Hematopoietic multipotent progenitor cell treated with erythropoietin and hydrocortisone succinate and interleukin-3 and kit ligand, for 4 days (in vitro differentiated cells): ENCODE measurements around the gene OLFML1.
"Not testable (repeated sequence)": the region's sequence is repeated elsewhere in the genome, so short reads cannot be mapped to it uniquely, and the experiment has no call there.

ENCODE experiments used
- DNase-seq: peaks from one replicate; pipeline ENCODE4 v3.0.0-alpha.2; 2015

OLFML1 gene

GRCh38 chr11:7513234-7514098 is 28.2 kb downstream of the OLFML1 start, which contains the start of gene PPFIBP2:
PPFIBP2 (plus strand) TSS chr11:7513999; CDS start chr11:7549476, 35,477 bp downstream.
- peak; percentile 81 for DNase-seq

GRCh38 chr11:7514099-7514591 is 28.8 kb downstream of the OLFML1 start:
- peak; percentile 28 for DNase-seq

GRCh38 chr11:7515447-7515886 is 30.2 kb downstream of the OLFML1 start:
- DNase-seq = no peak

- DNase-seq = no peak
These were observed 31.2 kb downstream of the OLFML1 start for GRCh38 chr11:7516475-7516874.

GRCh38 chr11:7517743-7518142 is 32.4 kb downstream of the OLFML1 start:
- DNase-seq = not testable (repeated sequence)

- DNase-seq = no peak
These were observed 33.7 kb downstream of the OLFML1 start for GRCh38 chr11:7518811-7519562.

GRCh38 chr11:7520011-7520942 is 35.0 kb downstream of the OLFML1 start:
- no peak for DNase-seq

- DNase-seq = no peak
These were observed 35.7 kb downstream of the OLFML1 start for GRCh38 chr11:7520981-7521487.

GRCh38 chr11:7522121-7522520 is 36.8 kb downstream of the OLFML1 start:
- no peak for DNase-seq

- no peak for DNase-seq
These were observed 37.2 kb downstream of the OLFML1 start for GRCh38 chr11:7522546-7522945.

- DNase-seq = no peak
These were observed 38.3 kb downstream of the OLFML1 start for GRCh38 chr11:7523416-7524210.

GRCh38 chr11:7524462-7525235 is 39.3 kb downstream of the OLFML1 start:
- DNase-seq = peak; percentile 13

- DNase-seq = no peak
These were observed 40.1 kb downstream of the OLFML1 start for GRCh38 chr11:7525424-7525823.

GRCh38 chr11:7527029-7527428 is 41.7 kb downstream of the OLFML1 start:
- peak; percentile 48 for DNase-seq

- DNase-seq = no peak
These were observed 43.3 kb downstream of the OLFML1 start for GRCh38 chr11:7528514-7529049.

GRCh38 chr11:7530013-7530640 is 44.8 kb downstream of the OLFML1 start:
- DNase-seq = no peak

- no peak for DNase-seq
These were observed 45.7 kb downstream of the OLFML1 start for GRCh38 chr11:7531011-7531410.

- no peak for DNase-seq
These were observed 47.3 kb downstream of the OLFML1 start for GRCh38 chr11:7532405-7533145.
